Activated effector memory CD4-positive, alpha-beta T cell treated with anti-CD3 and anti-CD28 coated beads, Interleukin-2, amount 50 U/mL, for 16 hours (primary cell): Measurements from ENCODE around the gene LRRC74B.
"Not testable (repeated sequence)": the region's sequence is repeated elsewhere in the genome, so short reads cannot be mapped to it uniquely, and the experiment has no call there.

ENCODE experiments used
- DNase-seq: peaks from one replicate; pipeline ENCODE4 v3.0.0-alpha.2; 2020

LRRC74B gene

DNA sequence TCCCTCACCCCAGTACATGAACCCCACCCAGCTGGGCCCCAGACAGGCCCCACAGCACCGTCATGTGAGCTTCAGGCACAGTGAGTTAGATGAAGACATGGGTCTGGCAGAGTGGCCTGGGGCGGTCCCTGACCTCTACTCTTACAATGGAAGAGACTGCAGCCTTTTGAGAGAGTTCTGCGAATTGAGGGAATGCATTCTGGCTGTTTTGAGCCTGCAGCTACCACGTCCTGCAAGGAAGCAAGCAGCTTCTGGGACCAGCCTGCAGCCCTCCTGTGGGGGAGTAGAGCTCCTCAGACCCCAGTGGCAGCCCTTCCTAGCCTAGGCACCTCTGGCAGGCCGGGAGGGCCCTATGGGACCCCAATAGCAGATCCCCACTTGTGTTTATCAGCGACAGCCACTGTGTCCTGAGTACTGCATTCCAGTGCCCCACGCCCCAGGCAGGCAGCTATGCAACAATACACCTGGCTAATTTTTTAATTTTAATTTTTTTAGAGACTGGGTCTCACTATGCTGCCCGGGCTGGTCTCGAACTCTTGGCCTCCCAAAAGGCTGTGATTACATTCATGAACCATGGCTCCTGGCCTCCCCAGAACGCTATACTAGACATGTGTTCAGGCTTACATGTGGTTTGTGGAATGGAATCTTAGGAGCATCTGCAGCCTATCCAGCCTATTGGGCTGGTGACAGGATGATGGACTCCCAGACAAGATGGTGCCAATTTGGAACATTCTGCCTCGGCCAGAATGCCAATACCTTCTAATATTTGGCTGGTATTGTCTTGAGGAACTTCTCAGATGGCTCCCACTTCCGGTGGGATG, 12.7 kb upstream of the LRRC74B start:
- DNase-seq = no peak

- DNase-seq = no peak
Measured at GRCh38 chr22:21033895-21034294, 11.9 kb upstream of the LRRC74B start.

GRCh38 chr22:21034989-21035388, 10.8 kb upstream of the LRRC74B start:
- DNase-seq = no peak

GRCh38 chr22:21038405-21038804, 7.3 kb upstream of the LRRC74B start:
- DNase-seq = no peak

GRCh38 chr22:21039158-21039557, 6.6 kb upstream of the LRRC74B start:
- DNase-seq = not testable (repeated sequence)

GRCh38 chr22:21041937-21042336, 3.8 kb upstream of the LRRC74B start:
- no peak for DNase-seq

GRCh38 chr22:21042978-21043859, 2.5 kb upstream of the LRRC74B start:
- no peak for DNase-seq

DNA sequence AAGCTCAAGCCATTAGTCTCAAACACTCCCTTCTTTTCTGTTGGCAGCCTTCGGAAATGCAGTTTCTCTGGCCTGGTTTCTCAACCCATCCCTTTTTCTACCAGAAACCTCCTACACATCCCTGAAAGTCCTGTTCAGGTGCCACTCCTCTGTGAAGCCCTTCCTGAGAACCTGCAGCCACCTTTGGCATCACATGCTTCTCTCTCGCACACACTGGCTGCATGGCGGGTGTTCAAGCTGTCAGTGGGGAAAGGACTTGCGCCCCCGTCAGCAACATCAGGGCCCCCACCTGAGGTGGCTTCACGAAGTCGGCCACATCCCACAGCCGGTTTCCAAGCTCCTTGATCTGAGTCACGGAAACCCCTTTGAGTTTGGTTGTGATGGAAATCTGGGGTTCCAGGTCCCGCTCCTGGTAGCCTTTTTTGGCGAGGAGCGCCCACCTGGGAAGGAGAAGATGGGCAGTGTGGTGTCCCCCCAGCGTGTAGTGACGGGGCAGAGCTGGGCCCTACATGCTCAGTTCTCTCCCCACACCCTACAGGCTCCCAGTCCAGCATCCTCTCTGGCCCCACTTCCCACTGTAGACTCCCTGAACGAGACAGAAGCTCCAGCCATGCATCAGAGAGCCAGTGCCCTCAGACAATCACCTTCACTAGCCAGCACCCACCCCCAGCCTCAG, 1.7 kb upstream of the LRRC74B start:
- no peak for DNase-seq

DNA sequence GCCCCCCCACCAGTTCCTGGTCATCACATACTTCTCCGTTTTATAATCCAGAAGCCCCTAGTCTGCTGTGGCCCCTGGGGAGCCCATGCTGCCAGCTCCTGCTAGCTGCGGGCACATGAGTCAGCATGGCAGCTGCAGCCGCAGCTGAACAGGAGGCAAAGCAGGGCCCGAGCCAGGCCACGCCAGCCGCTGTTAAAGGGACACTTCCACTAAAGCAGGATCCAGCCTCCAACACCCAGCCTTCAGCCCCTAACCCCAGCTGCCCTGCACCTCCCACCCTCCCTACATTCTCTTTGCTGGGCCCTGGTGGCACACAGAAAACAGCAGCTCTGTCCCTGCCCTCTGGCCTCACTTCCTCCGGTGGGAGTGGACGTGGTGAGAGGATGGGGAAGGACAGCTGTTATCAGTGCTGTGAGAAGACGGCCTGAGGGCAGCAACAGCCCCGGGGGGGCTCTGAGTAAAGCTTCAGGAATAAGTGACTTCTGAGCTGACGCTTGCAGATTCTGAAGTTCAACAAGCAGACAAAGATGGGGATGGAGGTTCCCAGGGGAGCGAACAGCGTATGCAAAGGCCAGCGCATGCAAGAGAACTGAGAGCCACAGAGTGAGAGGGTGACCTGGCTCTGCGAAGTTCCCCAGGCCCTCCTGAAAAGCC, 688 bp upstream of the LRRC74B start:
- no peak for DNase-seq

DNA sequence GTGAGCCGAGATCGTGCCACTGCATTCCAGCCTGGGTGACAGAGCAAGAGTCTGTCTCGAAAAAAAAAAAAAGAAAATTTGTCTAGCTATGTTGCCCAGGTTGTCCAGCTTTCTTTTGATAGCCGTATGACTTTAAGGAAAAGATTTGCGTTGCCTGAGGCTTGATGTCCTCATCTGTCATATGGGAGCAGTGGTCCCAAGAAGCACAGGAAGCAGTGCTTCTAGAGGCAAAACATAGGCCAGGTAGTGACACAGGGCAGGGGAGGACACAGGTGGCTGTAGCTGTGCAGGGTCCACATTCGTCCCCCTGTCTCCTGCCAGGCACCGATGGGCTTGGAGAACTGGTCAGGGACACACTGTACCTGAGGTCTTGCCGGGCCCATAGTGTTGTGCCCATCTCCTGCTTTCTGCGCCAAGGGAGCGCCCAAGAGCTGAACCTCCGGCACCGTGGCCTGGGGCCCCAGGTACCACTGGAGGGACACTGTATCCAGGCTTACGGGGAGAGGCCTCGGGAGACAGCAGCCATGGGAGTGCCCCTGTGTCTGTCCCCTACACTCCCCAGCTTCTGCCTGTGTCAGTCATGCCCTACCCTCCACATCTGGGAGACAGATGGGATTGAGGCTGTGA, 1.4 kb downstream of the LRRC74B start:
- DNase-seq = no peak

- DNase-seq = no peak
Measured at GRCh38 chr22:21047730-21048129, 2.0 kb downstream of the LRRC74B start.

DNA sequence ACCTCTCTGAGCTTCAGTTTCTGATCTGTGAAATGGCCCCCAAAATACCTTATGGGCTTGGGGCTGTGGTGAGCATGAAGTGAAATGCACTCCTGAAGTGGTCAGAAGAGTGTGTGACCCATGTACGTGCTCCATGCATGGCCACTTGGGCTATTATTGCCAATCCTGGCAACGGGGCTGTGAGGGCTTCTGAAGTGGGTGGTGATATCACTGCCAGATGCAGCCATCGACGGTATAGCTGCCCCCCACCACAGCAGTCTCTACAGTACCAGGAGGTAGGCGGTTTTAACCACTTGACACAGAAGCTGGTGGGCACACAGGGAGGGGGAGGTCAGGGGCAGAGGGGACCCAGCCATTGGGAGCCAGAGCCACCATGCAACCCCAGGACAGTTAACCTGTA, 2.7 kb downstream of the LRRC74B start:
- DNase-seq = not testable (repeated sequence)

GRCh38 chr22:21048965-21049364, 3.2 kb downstream of the LRRC74B start:
- DNase-seq = not testable (repeated sequence)

DNA sequence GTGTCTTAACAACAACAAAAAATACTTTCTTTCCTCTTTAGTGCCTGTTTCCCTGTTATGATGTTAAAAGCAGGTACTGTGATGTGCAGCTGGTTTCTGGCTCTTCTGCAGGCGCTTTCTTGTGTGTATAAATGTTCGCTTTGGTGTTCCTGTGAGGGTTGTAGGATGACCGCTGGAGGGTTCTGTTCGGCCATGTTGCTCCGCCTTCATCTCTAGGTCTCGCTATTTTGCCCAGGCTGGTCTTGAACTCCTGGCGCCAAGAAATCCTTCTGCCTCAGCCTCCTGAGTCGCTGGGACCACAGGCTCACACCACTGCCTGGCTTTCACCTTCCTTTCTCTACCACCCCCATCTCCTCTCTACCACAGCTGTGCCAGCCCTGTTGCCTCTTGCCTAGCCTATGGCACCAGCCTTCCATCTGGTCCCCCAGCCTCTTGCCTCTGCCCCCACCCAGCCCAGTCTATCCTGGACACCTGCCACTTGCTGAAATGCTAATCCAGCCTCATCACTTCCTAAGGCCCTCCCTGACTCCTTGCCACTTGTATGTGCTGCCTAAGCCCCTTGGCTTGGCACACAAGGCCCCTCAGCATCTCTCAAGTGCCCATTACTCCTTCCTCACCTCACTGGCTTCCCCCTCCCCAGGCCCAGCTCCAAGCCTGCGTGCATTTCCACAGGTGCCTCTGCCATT, 5.5 kb downstream of the LRRC74B start:
- no peak for DNase-seq

GRCh38 chr22:21051831-21052400, 6.2 kb downstream of the LRRC74B start:
- no peak for DNase-seq

DNA sequence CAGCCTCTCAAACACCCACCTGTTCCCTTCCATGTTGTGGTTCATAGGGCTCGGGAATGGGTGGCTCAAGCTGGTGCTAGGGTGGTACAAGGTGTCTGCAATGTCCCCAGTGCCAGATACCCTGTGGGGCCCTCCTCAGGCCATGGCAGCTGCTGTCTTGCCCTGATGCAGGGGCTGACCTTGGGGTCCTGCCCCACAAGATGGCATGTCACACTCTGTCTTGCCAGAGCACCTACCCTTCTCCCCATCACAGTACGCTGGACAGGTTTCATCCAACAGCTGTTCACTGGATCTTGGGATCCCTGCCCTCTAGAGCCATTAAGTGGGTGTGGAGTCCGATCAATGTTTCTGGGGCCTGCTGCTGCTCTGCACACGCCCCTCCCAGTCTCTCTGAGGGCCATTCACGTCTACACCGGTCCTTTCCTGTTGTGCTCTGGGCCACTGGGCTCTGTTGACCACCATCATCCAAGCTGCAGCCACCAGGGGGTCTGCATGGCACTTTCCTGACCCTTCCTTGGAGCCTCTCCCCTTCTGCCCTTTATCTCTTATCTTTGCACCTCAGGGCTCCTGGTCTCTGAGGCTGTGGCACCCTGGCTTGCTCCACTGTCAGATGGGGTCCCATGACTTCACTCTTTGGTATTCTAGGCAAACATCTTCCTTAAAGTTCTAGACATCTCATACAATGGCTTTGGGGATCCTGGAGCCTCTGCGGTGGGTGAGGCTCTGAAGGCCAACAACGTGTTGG, 7.1 kb downstream of the LRRC74B start:
- no peak for DNase-seq

- no peak for DNase-seq
Measured at GRCh38 chr22:21054046-21054713, 8.4 kb downstream of the LRRC74B start.

DNA sequence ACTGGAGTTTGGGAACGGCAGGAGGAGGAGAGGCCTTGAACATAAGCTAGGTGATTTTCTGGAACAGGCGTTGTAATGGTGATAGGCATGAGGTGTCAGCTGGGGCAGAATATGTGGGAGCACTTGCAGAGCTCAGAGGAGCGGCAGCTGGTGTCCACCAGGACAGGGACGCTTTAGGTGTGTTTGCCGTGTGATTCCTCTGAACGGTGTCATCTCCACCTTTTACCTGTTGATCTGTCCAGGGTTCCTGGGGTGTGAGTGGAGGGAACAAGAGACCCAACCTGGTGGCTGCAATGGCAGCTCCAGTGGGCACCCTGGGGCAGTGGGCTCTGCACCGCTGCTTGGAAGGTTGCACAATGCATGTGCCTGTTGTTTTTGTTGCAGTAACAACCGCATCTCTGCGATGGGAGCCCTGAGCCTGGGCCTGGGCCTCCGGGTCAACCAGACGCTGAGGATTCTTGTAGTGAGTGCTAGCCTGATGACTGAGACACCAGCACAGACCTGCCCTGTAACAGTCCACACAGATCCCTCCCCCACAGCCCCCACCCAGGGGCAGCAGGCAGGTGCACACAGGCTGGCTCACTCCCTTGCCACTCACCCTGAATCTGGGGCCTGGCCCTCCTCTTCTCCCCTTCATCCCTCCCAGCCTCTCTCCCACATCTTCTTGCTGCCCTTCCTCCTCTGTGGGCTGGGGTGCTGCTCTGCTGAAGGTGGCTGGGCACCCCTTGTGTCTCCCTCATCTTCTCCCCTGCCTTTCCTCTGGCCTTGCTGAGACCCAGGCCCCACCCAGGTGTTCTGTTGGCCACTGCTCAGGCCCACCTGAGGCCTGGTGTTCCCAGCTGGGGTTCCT, 9.2 kb downstream of the LRRC74B start:
- no peak for DNase-seq

DNA sequence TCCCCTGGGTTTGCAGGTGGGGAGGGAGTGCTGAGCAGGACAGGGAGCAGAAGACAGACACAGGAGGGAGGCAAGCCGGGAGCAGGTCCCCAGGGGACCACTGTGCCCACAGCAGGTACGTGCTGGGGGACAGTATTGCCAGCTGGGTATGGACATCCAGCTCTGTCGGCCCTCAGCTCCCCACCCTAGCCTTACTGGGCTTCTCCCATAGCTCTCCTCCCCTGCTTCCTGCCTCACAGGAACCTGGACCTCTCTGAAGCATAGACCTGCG, 9.8 kb downstream of the LRRC74B start:
- DNase-seq = no peak
